DMS153 (cell line): ENCODE results near the gene KIAA0930.

Experiments
- DNase-seq: peaks from one replicate; lab custom pipeline; 2025; lab: John Stamatoyannopoulos, UW

The KIAA0930 gene

DNA sequence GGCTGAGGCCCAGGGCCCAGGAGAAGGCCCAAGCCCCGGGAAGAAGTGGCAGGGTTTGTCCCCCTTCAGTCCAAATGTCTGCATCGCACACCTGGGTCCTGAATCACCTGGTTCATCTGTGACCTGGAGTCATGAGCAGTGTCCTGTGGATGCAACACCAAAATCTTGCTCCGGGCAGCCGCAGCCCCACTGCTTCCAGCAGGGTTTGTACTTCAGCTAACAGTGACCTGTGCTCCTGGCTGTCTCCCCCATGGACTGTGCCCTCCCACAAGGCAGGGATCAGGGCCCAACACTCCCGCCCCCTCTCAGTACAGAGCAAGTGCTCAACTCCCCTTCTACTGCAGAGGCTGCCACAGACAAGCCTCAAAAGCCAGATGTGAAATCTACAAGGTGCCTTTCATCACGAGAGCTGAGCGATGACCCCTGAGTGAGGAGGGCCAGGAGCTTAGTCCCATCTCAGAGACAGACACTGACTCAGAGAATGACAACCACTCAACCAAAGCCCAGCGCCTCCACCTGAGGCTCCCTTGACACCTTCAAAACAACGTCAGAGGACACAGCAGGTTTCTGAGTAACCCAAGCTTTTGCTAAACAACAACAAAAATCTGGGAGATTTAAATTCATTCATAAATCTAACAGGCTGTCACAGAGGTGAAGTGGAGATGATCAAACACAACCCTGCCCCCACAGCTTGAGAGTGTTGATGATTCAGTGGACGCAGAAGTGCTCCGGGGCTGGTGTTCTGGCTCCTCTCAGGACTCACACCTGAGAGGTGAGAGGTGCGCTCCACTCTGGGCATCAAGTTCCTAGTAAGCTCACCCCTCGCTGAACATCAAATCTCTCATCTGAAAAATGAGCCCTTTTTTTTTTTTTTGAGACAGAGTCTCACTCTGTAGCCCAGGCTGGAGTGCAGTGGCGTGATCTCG, 3.4 kb downstream of the KIAA0930 start:
- DNase-seq = no peak

- peak; percentile 68 for DNase-seq
Observed at GRCh38 chr22:45235851-45236342, 4.8 kb downstream of the KIAA0930 start.

DNA sequence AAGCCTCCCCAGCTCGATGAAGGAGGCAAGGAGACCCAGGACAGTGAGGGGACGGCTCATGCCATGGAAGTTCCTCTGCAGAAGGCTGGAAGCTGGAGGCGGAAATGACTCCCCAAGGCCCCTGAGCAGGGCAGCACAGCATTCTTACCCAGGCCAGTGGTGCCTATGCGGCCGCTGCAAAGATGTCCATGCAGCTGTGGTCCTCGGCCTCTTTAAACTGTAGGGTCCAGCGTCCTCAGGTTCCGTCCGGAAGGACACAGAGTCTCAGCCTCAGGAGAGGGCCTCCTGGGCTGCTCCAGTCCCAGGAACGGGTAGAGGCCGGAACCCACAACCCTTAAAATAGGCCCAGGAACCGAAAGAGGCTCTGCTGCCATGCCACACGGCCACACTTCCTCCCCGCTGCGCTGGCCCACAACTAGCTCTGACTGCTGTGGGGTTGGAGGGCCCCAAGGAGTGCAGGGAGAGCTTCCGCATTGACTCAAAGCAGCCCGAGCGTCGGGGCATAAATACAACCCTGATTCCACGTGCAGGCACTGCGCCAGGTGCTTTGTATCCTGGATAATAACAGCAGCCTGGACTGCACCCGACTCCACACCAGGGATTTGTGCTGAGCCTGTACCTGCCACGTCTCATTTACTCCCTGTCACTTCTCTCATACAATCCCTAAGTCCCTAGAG, 5.5 kb downstream of the KIAA0930 start:
- DNase-seq = peak; percentile 89

- DNase-seq = no peak
Observed at GRCh38 chr22:45233827-45234226, 6.9 kb downstream of the KIAA0930 start.

DNA sequence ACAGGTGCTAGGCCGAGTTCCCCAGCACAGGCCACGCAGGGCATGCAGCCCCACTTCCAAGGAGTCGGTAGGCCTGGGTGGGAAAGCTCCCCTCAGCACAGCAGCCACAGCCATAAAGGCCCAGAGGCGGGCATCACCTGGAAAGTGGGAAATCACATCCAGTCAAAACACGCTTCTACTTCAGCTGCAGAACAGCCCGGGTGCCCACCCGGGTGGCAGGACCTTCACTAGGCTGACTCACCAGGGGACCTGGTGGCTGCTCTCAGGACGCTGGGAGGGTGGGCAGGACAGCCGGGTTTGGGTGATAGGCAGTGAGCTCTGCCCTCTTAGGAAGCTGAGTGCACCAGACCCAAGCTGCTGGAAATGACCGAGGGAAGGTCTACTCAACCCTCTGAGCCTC, 7.3 kb downstream of the KIAA0930 start:
- DNase-seq = no peak

GRCh38 chr22:45231293-45231692, 9.4 kb downstream of the KIAA0930 start:
- no peak for DNase-seq

GRCh38 chr22:45230026-45230721, 10.5 kb downstream of the KIAA0930 start:
- no peak for DNase-seq

DNA sequence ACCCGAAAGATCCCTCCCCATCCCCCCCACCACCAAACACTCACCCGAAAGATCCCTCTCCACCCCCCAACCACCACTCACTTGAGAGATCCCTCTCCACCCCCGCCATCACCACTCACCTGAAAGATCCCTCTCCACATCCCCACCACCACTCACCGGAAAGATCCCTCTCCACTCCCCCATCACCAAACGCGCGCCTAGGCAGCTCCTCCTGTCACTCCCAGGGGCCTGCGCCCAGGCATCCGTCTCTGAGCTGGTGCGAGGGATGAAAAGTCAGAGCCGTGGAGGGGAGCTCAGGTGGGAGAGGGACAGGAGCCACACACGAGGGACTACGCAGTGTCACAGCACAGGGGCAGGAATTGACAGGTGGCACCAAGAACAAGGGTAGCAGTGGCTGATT, 11.5 kb downstream of the KIAA0930 start:
- no peak for DNase-seq

DNA sequence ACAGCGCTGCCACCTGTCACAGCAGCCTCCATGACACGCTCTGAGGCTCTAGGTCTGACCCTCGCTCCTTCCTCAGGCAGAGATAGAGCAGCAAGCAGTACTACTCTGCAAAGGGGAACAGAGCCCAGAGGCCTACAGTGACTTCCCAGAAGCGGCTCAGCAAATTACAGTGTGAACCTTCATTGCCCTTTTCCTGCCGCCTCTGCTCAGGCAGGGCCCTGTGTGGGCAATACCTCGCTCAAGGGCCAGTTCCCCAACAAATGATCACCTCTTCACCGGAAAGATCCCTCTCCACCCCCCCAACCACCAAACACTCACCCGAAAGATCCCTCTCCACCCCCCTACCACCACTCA, 12.3 kb downstream of the KIAA0930 start:
- no peak for DNase-seq

- DNase-seq = no peak
Observed at GRCh38 chr22:45227645-45228400, 12.9 kb downstream of the KIAA0930 start.

GRCh38 chr22:45226503-45227186, 14.0 kb downstream of the KIAA0930 start:
- DNase-seq = peak; percentile 14

GRCh38 chr22:45225732-45226502, 14.8 kb downstream of the KIAA0930 start:
- DNase-seq = no peak

DNA sequence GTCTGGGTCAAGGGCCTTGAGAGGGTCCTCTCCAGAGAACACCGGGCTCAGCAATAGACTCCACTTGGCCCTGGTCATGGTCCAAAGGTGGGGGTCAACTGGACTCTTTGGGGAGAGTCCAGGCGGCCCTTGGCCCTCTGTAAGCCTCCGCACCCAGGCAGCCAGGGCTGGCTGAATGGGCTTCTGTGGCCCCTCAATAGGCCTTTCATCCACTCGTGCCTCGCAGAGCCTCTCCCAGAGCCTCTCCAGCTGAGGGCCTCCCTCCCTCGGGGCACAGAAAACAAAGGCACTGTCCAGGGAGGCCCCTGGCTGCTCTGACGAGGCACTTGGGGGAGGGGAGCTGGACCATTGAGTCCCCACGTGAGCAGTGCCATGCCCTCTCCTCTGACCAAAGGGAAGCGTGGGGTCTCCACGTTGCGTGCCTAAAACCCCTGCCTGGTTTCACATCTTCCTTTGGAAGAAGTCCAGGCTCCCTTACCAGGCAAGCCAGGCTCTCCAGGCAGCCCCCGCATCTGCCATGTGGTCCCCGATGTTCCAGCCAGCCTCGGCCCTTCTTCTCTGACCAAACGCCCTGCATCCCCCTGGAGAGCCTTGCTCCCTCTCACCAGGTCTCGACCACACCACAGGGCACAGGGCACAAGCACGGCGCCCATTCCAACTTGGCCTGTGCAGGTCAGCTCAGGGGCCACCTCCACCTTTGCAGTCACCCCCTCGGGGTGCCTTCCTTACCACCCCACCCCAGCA, 15.5 kb downstream of the KIAA0930 start:
- DNase-seq = no peak

- no peak for DNase-seq
Observed at GRCh38 chr22:45224331-45224730, 16.4 kb downstream of the KIAA0930 start.

- no peak for DNase-seq
Observed at GRCh38 chr22:45223304-45224117, 17.2 kb downstream of the KIAA0930 start.

GRCh38 chr22:45221201-45221600, 19.5 kb downstream of the KIAA0930 start:
- no peak for DNase-seq

- no peak for DNase-seq
Observed at GRCh38 chr22:45218976-45219375, 21.7 kb downstream of the KIAA0930 start.

DNA sequence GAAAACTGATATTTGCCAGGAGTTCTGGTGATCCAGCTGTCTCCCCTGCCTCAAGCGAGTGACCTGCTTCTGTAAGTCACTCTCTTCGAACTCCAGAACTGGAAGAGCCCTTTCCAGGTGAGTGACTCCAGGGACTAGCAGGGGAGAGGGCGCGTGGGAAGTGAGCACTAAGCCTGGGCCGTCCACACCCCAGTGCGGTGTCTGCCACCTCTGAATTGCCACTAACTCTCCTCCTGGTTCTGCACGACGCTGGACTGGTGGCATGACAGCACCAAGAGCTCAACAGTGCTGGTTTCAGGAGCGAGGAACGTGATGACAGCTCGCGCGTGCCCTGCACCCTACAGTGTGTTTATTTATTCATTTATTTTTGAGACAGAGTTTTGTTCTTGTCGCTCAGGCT, 22.9 kb downstream of the KIAA0930 start:
- no peak for DNase-seq

DNA sequence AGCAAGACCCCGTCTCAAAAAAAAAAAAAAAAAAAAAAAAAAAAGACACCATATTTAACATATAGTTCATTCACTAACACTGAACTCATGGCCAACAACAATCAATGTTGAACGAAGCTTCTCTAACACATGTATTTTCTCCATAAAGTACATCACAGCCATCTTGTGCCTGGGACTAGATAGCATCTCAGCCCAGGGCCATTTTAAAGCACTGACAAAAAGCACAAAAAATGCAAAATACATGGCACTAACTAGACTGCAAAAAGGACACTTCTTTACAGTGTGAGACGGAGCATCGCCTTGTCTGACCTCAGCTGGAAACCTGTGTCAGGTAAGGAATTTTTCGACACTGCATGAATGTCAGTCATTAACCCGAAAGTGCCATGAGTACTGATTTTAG, 23.3 kb downstream of the KIAA0930 start:
- no peak for DNase-seq
